Loucy (cell line): ENCODE results near the gene CDKL1.
"Not testable (repeated sequence)": the region's sequence is repeated elsewhere in the genome, so short reads cannot be mapped to it uniquely, and the experiment has no call there.

Source experiments
- H2AFZ ChIP-seq: fragments of 200-600 bp; sonication (generic); 2 replicates; pipeline ENCODE4 v1.6.0; 2016; ENCODE audit warnings: antibody characterized with exemption, mild to moderate bottlenecking, low read length, moderate library complexity
- H3F3A ChIP-seq: fragments of 200-600 bp; 2 replicates; pipeline ENCODE4 v1.6.0; 2016; ENCODE audit warnings: antibody characterized with exemption, low read depth, mild to moderate bottlenecking
- H3K27me3 ChIP-seq: fragments of 200-600 bp; sonication (generic); 2 replicates; pipeline ENCODE4 v1.6.1; 2014; ENCODE audit warnings: low read length, mild to moderate bottlenecking; ENCODE audit not compliant: insufficient read depth, poor library complexity, severe bottlenecking
- H3K36me3 ChIP-seq: fragments of 200-600 bp; sonication (generic); 2 replicates; pipeline ENCODE4 v1.6.1; 2016; ENCODE audit warnings: low read length; ENCODE audit not compliant: insufficient read depth
- H3K4me1 ChIP-seq: fragments of 200-600 bp; sonication (generic); 2 replicates; pipeline ENCODE4 v1.5.1; 2014; ENCODE audit warnings: low read length, mild to moderate bottlenecking; ENCODE audit not compliant: insufficient read depth, poor library complexity, severe bottlenecking
- H3K4me2 ChIP-seq: fragments of 200-600 bp; sonication (generic); 2 replicates; pipeline ENCODE4 v1.6.0; 2014; ENCODE audit warnings: antibody characterized with exemption, low read length, low read depth, mild to moderate bottlenecking; ENCODE audit not compliant: poor library complexity, severe bottlenecking
- H3K4me3 ChIP-seq: fragments of 200-600 bp; sonication (generic); 2 replicates; pipeline ENCODE4 v1.5.1; 2014; ENCODE audit warnings: low read length, mild to moderate bottlenecking, mixed read lengths; ENCODE audit not compliant: poor library complexity, severe bottlenecking
- H3K79me2 ChIP-seq: fragments of 200-600 bp; sonication (generic); 2 replicates; pipeline ENCODE4 v1.6.1; 2014; ENCODE audit warnings: low read length; ENCODE audit not compliant: insufficient read depth
- H3K9ac ChIP-seq: fragments of 200-600 bp; sonication (generic); 2 replicates; pipeline ENCODE4 v1.6.0; 2014; ENCODE audit warnings: mild to moderate bottlenecking, low read depth, low read length, moderate library complexity; ENCODE audit not compliant: poor library complexity, severe bottlenecking
- H3K9me2 ChIP-seq: fragments of 200-600 bp; sonication (generic); replicated peaks from 2 replicates; pipeline ENCODE4 v1.6.1; 2016; ENCODE audit warnings: low read depth, low read length, mixed read lengths
- H3K9me3 ChIP-seq: fragments of 200-600 bp; sonication (generic); 2 replicates; pipeline ENCODE4 v1.6.1; 2014; ENCODE audit warnings: mild to moderate bottlenecking, antibody characterized with exemption, low read length, low read depth; ENCODE audit not compliant: insufficient read depth
- H4K20me1 ChIP-seq: fragments of 200-600 bp; sonication (generic); 2 replicates; pipeline ENCODE4 v1.6.0; 2014; ENCODE audit warnings: antibody characterized with exemption, low read length, mild to moderate bottlenecking; ENCODE audit not compliant: insufficient read depth, poor library complexity, severe bottlenecking
- EZH2phosphoT487 ChIP-seq: fragments of 200-600 bp; IDR thresholded peaks from 2 replicates; pipeline ENCODE4 v1.6.1; 2018; ENCODE audit warnings: antibody characterized with exemption, mild to moderate bottlenecking, moderate library complexity, borderline replicate concordance
- TF ChIP-seq, protein P1 (sequence below): fragments of 200-600 bp; sonication (generic); conservative IDR thresholded peaks from 2 replicates; pipeline ENCODE4 v1.5.1; 2014; ENCODE audit warnings: mild to moderate bottlenecking, antibody characterized with exemption, low read length

The CDKL1 gene

DNA sequence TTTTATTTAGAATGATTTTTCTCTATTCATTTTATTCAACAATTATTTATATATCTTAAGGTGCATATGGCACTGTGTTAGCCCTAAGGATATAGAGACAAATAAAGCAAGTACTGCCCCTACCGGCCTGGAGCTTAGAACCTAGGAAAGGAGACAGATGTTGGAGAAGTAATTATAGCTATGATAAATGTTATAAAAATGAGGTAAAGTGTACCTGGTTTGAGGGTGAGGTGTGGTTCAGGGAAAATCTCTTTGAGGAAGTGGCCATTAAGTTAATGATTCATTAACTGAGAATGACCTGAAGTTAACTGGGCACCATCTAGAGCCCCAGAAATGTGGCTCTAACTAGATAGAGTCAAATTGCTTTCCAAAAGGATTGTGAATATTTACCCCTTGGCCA, 31.9 kb downstream of the CDKL1 start:
- no peak overlapping the region for H2AFZ ChIP-seq
- no peak for TF ChIP-seq EZH2phosphoT487
- TF ChIP-seq, protein P1, sequence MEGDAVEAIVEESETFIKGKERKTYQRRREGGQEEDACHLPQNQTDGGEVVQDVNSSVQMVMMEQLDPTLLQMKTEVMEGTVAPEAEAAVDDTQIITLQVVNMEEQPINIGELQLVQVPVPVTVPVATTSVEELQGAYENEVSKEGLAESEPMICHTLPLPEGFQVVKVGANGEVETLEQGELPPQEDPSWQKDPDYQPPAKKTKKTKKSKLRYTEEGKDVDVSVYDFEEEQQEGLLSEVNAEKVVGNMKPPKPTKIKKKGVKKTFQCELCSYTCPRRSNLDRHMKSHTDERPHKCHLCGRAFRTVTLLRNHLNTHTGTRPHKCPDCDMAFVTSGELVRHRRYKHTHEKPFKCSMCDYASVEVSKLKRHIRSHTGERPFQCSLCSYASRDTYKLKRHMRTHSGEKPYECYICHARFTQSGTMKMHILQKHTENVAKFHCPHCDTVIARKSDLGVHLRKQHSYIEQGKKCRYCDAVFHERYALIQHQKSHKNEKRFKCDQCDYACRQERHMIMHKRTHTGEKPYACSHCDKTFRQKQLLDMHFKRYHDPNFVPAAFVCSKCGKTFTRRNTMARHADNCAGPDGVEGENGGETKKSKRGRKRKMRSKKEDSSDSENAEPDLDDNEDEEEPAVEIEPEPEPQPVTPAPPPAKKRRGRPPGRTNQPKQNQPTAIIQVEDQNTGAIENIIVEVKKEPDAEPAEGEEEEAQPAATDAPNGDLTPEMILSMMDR: no peak
- no peak overlapping the region for H3K4me2 ChIP-seq
- no peaks in the 10 kb centered on the region for H3K9me2 ChIP-seq
- H4K20me1 ChIP-seq: no peaks in the 10 kb centered on the region
- no peaks in the 10 kb centered on the region for H3K27me3 ChIP-seq
- H3K9me3 ChIP-seq: no peaks in the 10 kb centered on the region
- H3K4me1 ChIP-seq: peaks cover 35% of the 10 kb centered on the region
- peaks cover 9% of the 10 kb centered on the region for H3F3A ChIP-seq
- H3K79me2 ChIP-seq: no peaks in the 10 kb centered on the region
- no peaks in the 10 kb centered on the region for H3K36me3 ChIP-seq
- H3K9ac ChIP-seq: no peak overlapping the region
- no peak overlapping the region for H3K4me3 ChIP-seq

DNA sequence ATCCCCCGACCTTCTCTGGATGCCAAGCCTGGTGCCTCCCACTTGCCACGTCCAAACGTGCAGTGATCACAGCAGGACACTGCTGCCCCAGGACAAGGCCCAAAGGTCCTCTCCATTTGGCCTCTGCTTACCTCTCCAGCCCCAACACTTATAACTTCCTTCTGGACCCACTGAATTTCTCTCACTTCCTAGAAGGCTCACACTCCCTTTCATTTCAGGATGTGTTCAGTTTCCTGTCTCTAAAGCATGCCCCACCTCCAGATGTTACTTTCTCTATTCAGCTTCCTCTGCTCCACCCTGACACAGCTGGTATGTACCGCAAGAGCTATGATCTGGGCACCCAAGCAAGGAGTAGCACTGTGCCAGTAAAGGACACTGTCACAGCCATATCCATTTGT, 33.0 kb downstream of the CDKL1 start:
- Histone ChIP-seq H3K79me2 (no peaks in the 10 kb centered on the region), H4K20me1 (no peaks in the 10 kb centered on the region), H3K4me3 (peak overlapping the region; percentile 83), H3K9ac (peak overlapping the region; percentile 77), H3F3A (peaks cover 9% of the 10 kb centered on the region), H3K9me2 (no peaks in the 10 kb centered on the region), H3K27me3 (no peaks in the 10 kb centered on the region), H2AFZ (peak overlapping the region; percentile 39; the same call in 1 of the 2 replicates), H3K4me1 (peaks cover 35% of the 10 kb centered on the region), H3K9me3 (no peaks in the 10 kb centered on the region), H3K36me3 (no peaks in the 10 kb centered on the region), H3K4me2 (peak overlapping the region; percentile 99)
- TF ChIP-seq, protein P1: no peak
- no peak for TF ChIP-seq EZH2phosphoT487

GRCh38 chr14:50362764-50363713, 33.6 kb downstream of the CDKL1 start:
- peak overlapping the region; percentile 39 for H2AFZ ChIP-seq
- H3K79me2 ChIP-seq: no peaks in the 10 kb centered on the region
- H3K9ac ChIP-seq: peak overlapping the region; percentile 77
- H3K4me2 ChIP-seq: peak overlapping the region; percentile 99
- peaks cover 9% of the 10 kb centered on the region for H3F3A ChIP-seq
- no peaks in the 10 kb centered on the region for H4K20me1 ChIP-seq
- peak overlapping the region; percentile 83 for H3K4me3 ChIP-seq
- TF ChIP-seq, protein P1: no peak
- TF ChIP-seq EZH2phosphoT487: no peak
- H3K36me3 ChIP-seq: no peaks in the 10 kb centered on the region
- peaks cover 35% of the 10 kb centered on the region for H3K4me1 ChIP-seq
- no peaks in the 10 kb centered on the region for H3K27me3 ChIP-seq
- no peaks in the 10 kb centered on the region for H3K9me2 ChIP-seq
- no peaks in the 10 kb centered on the region for H3K9me3 ChIP-seq

GRCh38 chr14:50361473-50362403, 34.9 kb downstream of the CDKL1 start:
- not testable (repeated sequence) for H2AFZ ChIP-seq, H3F3A ChIP-seq, H3K4me3 ChIP-seq, H3K27me3 ChIP-seq, H3K4me2 ChIP-seq, H3K79me2 ChIP-seq, H4K20me1 ChIP-seq, H3K9me3 ChIP-seq, H3K9ac ChIP-seq, H3K36me3 ChIP-seq, H3K9me2 ChIP-seq
- H3K4me1 ChIP-seq: peaks cover 37% of the 10 kb centered on the region
